Stimulated activated CD4-positive, alpha-beta T cell treated with anti-CD3 and anti-CD28 coated beads, Interleukin-12 subunit alpha, Interleukin-12 subunit beta, amount 100 ng/mL, for 24 hours (primary cell): ENCODE data around the gene EIF1.
"Not testable (repeated sequence)": the region's sequence is repeated elsewhere in the genome, so short reads cannot be mapped to it uniquely, and the experiment has no call there.

Source experiments
- DNase-seq, 2 experiments: peaks; one replicate each; pipeline ENCODE4 v3.0.0-alpha.2; 2020; ENCODE audit warnings: low read depth in 2 of 2

EIF1 gene

DNA sequence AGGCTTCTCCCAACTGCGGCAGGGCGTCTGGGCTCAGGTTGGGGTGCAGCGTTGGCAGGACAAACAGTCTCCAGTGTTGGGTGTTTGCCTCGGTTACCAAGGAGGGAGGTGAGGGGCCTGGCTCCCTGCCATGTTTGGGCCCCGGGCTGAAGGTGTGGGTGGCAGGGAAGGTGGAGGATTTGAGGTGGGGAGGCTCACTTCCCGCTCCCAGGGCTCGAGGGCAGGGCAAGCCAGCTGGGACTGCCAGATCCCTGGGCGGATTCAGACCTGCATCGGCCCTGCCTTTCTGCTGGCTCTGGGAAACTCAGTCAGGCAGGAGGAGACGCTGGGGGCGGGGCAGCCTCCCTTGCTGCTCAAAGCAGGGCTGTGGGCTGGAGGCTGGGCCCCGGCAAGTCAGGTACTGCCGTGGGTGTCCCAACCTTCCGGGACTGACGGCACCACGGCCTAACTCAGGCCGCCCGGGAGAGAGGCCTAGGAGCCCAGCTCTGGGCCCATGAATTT, 33.0 kb upstream of the EIF1 start:
- DNase-seq = no peak

DNA sequence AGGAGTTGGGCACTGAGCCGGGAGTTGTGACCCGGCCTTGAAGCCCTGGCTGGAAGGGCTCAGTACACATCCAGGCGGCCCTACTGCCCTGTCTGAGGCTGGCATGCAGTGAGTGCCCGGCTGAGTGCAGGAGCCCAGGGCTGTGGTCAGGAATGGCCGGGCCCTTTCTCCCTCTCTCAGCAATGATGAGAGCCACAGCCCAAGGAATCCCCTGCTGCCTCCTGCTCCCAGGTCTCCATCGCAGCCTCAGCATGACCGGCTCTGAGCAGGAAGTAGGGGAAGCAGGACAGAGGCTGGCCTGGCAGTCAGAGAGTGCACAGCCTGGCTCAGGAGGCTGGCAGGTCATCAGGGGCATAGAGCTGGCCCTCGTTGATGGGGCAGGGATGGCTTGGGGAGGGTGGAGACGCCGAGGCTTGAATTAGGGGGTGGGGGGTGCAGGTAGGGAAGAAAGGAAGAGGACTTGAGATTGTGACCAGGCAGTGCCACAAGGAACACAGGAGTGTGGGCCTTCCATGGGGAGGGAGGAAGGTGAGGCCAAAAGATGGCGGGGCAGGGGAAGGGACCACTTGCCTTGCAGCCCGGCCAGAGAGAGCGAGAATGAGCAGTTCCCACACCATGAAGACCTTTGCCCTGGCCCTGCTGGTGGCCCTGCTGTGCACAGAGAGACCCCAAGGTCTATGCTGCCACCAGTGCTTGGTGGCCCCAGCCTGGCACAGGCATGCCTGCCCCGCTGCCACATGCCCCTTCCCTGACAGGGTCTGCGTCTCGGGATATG, 32.2 kb upstream of the EIF1 start:
- DNase-seq = no peak

DNA sequence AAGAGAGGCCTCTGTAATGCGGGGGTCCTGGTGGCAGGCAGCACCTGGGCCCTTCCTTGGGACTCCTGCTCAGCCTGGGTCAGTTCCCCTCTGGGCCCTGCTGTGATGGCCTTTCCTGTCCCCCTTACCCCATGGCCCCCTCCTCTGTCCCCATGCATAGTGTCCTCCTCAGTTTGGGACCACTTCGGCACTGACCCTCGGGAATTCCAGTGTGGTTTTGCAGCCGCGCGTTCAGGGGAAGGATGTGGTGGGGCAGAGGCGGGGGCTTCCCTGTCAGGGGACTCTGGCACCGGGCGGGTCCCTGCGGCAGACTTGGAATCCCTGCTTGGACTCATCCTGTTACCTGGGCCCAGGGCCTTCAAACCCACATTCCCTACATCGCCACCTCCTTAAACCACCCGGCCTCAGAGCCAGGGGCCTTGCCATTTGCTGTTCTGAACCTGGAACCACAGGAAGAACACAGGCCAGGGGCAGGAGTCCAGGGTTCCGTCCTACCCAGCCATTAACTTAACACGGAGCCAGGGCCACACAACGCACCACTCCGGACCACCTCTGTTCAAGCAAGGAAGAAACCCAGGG, 31.4 kb upstream of the EIF1 start:
- DNase-seq = no peak

DNA sequence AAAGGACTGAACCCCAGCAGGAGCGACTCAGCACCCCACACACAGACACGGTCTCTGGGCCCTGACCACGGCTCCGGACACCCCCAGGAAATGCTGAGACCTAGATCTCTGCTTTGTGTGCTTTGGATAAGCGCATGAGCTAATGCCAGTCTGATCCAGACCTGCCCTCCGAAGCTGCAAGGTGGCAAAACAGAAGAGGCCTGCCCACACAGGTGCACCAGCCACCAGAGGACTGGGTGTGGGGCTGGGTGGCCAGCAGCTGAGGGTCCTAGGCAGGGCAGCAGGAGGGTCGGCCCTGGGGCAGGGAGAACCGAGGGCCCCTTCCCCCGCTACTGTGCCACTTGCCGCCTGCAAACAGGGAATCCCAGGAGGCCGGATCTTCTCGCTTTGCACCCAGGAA, 30.7 kb upstream of the EIF1 start:
- DNase-seq = no peak

DNA sequence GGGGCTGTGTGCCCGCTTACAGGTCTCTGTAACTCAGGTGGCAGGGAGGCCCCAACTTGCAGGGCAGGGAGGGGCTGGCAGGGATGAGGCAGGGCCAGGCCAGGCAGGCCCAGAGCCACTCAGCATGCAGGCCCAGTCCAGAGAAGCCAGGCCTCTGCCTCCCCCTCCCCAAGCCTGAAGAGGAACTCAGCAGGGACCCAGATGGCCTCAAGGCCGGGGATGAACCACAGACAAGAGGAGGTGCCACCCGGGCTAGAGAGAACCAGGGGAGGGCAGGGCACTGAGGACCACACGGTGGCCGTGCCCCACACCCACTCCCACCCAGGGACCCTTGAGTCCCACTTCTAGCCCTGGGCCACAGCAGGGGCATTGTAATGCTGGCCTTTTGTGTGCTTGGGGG, 29.8 kb upstream of the EIF1 start:
- DNase-seq = no peak

DNA sequence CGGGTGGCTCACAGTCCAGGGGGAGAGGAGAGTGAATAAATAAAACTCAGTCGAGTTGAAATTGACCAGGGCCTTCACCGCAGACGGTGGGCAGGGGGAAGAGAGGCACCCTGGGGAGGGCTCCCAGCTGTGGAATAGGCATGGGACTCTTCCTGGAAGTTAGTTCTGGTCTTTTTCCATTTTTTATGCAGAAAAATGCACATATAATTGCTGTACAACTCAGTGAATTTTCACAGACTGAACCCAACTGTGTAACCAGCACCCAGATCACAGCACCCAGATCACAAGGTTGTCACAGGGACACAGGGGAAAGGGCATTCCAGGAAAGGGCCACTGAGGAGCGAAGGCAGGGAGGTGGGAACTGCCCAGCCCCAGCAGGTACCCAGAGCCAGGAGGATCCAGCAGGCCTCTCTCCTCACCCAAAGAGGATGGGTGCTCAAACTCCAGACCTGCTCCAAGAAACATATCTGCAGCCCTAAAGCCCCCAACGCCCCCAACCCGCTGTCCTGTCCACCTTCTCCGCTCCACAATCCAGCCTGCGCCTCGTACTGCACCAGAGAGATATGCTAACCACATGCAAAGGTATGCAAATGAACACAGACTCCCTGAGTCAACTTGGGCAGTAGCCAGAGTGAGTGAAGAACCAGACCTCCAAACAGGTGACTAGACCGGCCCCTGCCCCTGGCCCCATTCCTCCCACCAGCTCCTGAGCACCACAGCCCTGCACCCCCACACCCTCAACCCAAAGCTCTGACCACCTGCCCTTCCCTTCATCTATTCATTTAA, 29.1 kb upstream of the EIF1 start:
- DNase-seq = no peak

DNA sequence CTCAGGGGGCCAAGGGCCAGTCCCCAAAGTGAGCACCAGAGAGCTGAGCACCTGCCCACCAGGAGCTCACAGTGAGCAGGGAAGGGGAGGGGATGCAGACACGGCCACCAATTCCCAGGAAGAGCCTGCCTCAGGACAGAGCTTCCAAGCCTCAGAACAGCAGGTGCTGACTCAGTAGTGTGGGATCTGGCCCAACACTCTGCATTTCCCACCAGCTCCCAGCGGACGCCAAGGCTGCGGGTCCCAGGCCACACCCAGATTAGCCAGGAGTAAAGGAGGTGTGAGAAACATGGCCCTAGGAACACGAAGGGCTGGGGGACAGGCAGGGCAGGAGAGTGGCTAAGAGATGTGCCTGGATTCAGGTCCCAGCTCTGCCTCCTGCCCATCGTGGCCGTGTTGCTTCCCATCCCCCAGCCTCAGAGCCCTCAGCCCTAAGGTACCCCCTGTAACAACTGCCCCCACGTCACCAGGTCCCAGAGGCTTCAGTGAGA, 28.4 kb upstream of the EIF1 start:
- no peak for DNase-seq

DNA sequence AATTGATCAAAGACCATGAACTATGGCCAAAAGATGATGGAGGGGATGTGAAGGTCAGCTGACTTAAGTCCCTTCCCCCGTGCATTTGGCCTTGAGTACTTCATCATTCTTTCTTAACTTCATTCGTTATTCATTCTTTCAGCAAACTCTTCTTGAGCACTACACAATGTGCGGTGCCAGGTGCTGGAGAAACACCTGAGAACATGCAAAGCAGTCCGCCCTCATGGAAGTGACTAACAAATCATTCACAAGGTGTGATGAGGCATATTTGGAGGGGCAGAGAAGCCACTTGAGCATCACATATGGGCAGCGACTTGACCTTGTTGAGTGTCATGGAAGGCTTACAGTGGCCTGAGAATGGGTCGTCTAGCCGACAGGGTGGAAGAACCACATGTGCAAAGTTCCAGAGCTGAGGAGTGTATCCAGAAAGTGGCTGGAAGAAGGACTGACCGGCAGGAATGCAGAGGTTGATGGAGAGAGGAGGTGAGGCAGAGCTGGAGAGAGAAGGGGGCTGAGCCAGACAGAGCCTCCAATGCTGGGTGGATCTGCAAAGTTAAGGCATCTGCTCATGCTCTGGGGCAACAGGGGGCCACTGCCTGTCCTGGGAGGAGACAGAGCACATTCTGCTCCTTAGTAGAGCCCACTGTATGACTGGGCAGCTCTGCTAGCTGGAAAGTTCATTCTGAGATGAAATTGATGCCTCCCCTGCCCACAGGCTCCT, 25.1 kb upstream of the EIF1 start:
- DNase-seq = no peak

DNA sequence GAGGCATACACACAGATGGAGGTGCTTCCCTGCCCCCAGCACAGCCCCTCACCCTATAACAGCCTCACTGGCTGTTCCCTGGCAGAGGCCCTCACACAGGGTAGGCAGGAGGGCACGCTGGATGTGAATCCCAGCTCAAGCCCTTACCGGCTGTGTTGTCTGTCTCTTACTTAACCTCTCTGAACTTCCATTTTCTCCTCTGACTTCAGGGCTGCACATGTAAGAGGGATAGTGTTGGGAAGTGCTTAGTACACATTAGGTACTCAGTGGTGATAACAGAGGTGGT, 24.6 kb upstream of the EIF1 start:
- DNase-seq = no peak

DNA sequence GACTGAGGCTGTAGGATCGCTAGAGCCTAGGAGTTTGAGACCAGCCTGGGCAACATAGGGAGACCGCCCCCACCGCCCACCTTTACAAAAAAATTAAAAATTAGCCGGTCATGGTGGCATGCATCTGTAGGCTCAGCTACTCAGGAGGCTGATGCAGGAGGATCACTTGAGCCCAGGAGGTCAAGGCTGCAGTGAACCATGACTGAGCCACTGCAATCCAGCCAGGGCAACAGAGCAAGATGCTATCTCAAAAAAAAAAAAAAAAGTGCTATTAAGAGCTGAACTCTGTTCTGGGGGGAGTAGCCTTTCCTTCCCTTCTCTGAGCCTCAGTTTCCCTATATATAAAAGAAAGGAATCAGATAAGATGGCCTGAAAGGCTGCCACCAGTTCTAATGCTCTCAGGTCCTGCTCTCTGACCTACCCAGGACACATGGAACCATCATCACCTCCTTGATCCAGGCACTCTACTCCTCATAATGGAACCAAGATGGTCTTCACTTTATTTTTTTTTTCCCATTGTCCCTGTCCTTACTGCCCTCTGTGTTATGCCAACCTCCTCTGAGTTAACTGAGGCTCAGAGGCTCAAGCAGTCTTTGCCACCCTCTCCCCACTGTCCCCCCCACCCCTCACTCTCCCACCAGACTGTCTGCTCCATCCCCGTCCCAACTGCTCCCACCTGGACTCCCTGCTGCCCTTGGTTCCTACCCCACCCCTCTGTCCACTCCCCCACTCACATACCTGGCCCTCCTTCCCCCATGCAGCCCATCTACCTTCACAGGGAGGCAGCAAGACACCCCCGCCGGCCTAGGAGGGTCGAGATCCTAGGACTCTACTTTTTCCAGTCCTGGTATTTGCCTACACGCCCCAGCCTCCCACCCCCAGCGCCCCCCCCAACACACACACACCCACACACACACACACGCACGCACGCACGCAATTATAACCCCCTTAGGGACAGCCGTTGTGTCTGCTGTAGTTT, 23.8 kb upstream of the EIF1 start:
- DNase-seq = no peak

DNA sequence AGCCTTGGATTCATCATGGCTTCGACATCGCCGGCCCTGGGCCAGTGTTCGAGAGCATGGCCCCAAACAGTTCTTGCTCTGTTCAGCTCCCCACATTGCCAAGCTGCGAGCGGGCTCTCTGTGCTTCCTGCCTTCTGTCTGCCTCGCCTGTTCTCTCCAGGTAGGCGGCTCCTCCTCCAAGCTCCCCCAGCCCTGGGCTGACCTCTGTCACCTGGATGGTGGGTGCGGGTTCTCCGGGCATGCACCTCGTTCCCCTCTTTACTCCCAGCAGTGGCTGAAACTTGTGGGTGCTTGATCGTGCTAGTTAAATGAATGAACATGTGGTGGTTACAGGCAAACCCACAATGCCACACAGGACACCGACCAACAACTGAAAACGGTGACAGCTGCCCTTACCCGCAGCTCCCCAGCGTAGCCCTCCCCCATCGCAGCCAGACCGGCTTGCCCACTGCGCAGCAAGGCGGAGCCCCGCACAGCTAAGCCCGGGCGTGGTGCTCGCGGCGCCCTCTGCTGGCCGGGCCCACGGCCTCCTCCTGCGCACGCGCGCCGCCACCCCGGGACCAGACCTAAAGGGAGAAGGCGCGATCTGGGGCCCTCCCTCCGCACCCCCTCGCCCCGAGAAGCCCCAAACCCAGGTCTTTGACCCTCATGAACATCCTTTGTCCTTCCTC, 23.0 kb upstream of the EIF1 start:
- peak; percentile 82 to 86 for DNase-seq

DNA sequence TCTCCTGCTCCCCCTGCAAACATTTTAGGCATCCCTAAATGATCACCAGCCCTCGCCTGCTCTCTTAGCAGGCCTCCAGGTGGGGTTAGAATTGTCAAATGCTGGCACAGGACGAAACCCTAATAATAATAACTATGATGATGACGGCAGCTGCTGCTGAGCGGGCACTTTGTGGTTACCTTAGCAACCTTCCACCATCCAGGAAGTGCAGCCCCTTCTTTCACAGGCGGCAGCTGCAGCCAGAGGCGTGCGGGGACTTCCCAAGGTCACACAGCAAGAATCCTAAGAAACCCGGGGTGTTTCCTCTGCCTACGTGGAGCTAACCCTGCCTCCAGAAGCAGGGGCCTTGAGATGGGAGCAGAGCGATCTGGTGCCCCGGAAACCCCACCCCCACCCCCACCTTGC, 22.4 kb upstream of the EIF1 start:
- peak; percentile 54 to 66 for DNase-seq

DNA sequence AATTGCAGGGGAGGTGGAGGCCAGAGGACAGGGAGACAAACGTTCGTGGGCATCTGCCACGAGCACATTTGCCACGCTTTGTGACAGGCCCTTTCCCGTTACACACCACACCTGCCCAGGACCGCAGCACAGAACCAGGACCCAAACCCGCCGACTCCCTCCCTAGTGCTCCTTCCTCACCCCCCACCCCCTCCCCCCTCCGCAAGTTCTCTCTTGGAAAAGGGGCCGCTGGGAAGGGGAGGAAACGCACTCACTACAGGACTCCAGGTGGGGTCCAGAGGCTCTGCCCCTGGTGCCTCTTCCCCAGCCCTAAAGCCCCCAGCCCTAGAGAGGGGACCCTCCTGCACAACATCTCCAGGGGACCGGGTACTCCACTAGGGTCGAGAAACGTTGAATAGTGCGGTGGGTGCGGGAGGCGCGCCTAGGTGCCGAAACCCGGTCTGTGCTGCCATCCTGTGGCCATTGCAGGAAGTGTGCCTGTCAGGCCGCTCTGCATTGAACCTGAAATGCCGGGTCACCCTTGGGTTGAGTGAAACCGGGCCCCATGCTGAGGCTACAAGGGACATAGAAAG, 21.9 kb upstream of the EIF1 start:
- peak; percentile 75 to 92 for DNase-seq

DNA sequence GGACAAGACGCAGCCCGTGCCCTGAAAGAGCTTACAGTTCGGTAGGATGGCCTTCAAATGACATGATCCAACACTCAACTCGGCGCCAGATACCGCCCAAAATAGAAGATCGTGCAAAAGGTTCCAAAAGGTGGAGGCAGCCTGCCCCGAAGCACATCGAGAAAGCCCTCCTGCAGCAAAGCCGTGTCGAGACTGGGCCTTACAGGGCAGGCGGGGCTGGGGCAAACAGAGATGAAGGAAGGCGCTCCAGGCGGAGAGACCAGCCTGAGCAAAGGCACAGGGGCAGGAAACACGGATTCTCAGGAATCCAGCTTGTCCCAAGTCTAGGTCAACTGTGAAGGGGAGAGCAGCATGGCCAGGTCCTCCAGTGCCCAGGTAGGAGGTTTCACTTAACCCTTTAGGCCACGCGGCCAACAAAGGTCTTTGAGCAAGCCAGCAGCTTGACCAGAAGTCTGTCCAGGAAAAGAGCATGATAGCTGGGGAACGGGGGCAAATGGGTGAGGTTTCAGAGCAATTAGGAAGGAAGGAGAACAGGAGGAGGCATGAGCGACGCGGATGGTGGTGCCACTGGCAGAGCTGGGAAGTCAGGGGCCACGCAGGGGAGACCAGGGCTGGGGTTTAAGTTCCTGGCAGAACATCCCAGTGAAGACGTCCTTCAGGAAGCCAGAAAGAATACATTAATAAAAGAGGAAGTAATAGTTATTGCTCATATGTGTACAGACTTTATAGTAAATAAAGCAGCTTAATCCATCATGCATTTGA, 21.2 kb upstream of the EIF1 start:
- DNase-seq = no peak

DNA sequence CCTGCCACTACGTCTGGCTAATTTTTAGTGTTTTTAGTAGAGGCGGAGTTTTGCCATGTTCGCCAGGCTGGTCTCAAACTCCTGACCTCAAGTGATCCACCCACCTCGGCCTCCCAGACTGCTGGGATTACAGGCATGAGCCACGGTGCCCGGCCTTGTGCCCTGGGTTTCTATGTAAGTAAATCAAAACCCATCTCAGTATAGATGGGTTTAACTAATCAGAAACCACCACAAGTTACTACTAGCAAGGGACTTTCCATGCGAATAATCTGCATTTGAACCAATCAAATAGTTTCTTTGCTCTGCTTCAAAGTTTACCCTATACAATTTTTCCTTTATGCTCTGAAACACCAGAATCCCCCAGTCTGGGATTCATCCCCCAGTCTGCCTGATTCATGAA, 16.5 kb upstream of the EIF1 start:
- no peak for DNase-seq

DNA sequence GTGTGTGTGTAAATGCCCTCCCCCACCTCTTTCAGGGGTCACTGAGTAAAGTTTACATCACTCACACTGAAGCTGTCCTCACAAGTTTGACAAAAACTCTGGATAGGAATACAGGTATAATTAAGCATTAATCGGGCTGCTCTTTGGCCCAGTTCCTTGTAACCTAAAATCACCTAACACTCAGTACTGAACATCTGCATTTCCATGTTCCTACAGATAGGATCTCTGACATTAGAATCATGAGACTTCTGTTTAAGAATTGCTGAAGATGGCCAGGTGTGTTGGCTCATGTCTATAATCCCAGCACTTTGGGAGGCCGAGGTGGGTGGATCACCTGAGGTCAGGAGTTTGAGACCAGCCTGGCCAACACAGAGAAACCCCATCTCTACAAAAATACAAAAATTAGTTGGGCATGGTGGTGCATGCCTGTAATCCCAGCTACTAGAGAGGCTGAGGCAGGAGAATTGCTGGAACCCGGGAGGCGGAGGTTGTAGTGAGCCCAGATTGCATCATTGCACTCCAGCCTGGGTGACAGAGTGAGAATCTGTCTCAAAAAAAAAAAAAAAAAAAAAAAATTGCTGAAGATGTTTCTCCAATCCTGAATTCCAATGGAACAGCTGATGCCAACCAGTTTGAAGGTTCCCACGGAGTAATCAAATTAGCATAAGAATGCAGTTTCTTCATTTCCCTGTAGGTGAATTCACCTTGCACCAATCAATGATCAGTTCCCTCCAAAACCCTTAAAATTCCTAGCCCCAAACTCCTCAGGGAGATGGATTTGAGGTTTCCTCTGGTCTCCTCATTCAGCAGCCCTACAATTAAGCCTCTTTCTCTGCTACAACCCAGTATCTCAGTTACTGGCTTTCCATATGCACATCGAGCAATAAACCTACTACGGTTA, 13.3 kb upstream of the EIF1 start:
- not testable (repeated sequence) for DNase-seq

DNA sequence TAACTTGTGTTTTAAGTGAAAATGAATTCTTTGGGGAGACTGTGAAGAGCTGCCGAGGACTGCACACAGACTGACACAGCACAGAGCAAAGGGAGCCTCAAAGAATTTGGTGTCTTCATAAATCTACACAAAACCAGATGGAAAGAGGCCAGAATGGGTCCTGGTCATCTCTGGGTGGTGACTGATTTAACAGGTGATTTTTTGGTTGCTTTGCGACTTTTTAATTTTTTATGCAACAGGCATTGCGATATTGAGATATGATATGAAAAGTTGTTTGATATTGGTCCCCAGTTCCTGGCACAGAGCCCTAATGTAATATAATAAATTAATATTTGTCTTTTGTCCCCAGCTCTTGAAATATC, 12.6 kb upstream of the EIF1 start:
- no peak for DNase-seq

DNA sequence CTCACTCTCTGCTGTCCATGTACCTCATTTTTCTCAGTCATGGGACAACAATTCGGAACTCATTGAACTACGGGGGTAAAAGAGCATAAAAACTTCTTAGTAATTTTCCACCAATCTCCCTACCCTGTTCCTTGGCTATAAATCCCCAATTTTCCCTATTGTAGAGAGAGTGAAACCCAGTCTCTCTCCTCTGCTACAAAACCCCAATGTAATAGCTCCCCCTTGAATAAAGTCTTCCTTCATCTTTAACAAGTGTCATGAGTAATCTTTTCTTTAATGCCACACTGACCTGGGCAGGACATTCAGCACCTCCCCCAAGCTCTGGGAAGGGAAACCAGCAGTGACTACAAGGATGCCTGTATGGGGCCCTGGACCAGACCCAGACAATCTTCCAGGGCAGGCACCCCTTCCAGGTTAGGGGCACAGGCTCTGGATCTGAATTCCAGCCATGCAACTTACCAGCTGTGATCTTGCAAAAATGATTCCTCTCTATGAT, 10.2 kb upstream of the EIF1 start:
- DNase-seq = no peak
